Osteoblast (primary cell): ENCODE results near the gene MYH14. TPM values are rescaled to one million over a fixed set of nuclear protein-coding genes. Genes with fewer than 3 reads are reported as not detected.

Experiments used
- DNase-seq: peaks from one replicate; pipeline ENCODE4 v3.0.0; 2011; ENCODE audit warnings: low spot score, mixed read lengths; ENCODE audit not compliant: insufficient read length; ENCODE audit errors: missing footprints
- H2AFZ ChIP-seq: 2 replicates; pipeline ENCODE4 v1.6.0; 2011; ENCODE audit warnings: mild to moderate bottlenecking, low read length
- H3K27ac ChIP-seq: 2 replicates; pipeline ENCODE4 v1.5.1; 2011; ENCODE audit warnings: mild to moderate bottlenecking, low read depth, low read length, moderate library complexity
- H3K27me3 ChIP-seq: 2 replicates; pipeline ENCODE4 v1.6.0; 2012; ENCODE audit warnings: mild to moderate bottlenecking, control low read depth, inconsistent platforms, low read length, moderate library complexity; ENCODE audit not compliant: insufficient read depth
- H3K36me3 ChIP-seq: 2 replicates; pipeline ENCODE4 v1.5.1; 2011; ENCODE audit warnings: mild to moderate bottlenecking, low read length, control low read depth, moderate library complexity; ENCODE audit not compliant: insufficient read depth
- H3K4me1 ChIP-seq: 2 replicates; pipeline ENCODE4 v1.5.1; 2011; ENCODE audit warnings: mild to moderate bottlenecking, low read length, control low read depth, moderate library complexity; ENCODE audit not compliant: insufficient read depth
- H3K4me2 ChIP-seq: 2 replicates; pipeline ENCODE4 v1.6.0; 2011; ENCODE audit warnings: mild to moderate bottlenecking, low read length; ENCODE audit not compliant: insufficient read depth
- H3K4me3 ChIP-seq: fragments of 200-600 bp; sonication (generic); 3 replicates; pipeline ENCODE4 v1.5.1; 2012; ENCODE audit warnings: mild to moderate bottlenecking, low read length, inconsistent platforms; ENCODE audit not compliant: insufficient read depth
- H3K79me2 ChIP-seq: 2 replicates; pipeline ENCODE4 v1.6.0; 2012; ENCODE audit warnings: mild to moderate bottlenecking, low read length, control low read depth, inconsistent platforms; ENCODE audit not compliant: insufficient read depth
- H3K9me3 ChIP-seq: 2 replicates; pipeline ENCODE4 v1.5.1; 2011; ENCODE audit warnings: low read depth, low read length, control low read depth
- H4K20me1 ChIP-seq: 2 replicates; pipeline ENCODE4 v1.6.0; 2012; ENCODE audit warnings: mild to moderate bottlenecking, low read length, control low read depth; ENCODE audit not compliant: insufficient read depth
- CTCF ChIP-seq: IDR thresholded peaks from 2 replicates; pipeline ENCODE4 v1.5.1; 2011; ENCODE audit warnings: mild to moderate bottlenecking, low read depth, low read length, moderate library complexity; ENCODE audit errors: extremely low read depth
- total RNA-seq: library from RNA; depleted of rRNA; stranded (reverse); fragments of >200 nt; gene quantifications from 2 replicates; pipeline ENCODE4 v1.2.3, GENCODE V29; 2012

Gene MYH14
- total RNA-seq, 1 donor, result not detected

- H3K36me3 ChIP-seq, result no peaks in the 10 kb centered on the region
- H3K4me1 ChIP-seq, result no peaks in the 10 kb centered on the region
- H3K4me2 ChIP-seq, result no peak overlapping the region
- peak; percentile 100 for DNase-seq
- no peaks in the 10 kb centered on the region for H3K79me2 ChIP-seq
- H3K4me3 ChIP-seq, result no peak overlapping the region
- H3K27me3 ChIP-seq, result peaks cover 40% of the 10 kb centered on the region
- no peak overlapping the region for H3K27ac ChIP-seq
- no peaks in the 10 kb centered on the region for H4K20me1 ChIP-seq
- H3K9me3 ChIP-seq, result no peaks in the 10 kb centered on the region
- no peak for TF ChIP-seq CTCF
- H2AFZ ChIP-seq, result no peak overlapping the region
These were observed 122.1 kb downstream of the MYH14 start for GRCh38 chr19:50325310-50326100.

GRCh38 chr19:50326101-50326664, 122.8 kb downstream of the MYH14 start:
- peaks cover 44% of the 10 kb centered on the region for H3K27me3 ChIP-seq
- H4K20me1 ChIP-seq, result no peaks in the 10 kb centered on the region
- TF ChIP-seq CTCF, result no peak
- peak; percentile 80 for DNase-seq
- no peaks in the 10 kb centered on the region for H3K4me1 ChIP-seq
- no peaks in the 10 kb centered on the region for H3K79me2 ChIP-seq
- no peaks in the 10 kb centered on the region for H3K9me3 ChIP-seq
- no peak overlapping the region for H2AFZ ChIP-seq
- no peak overlapping the region for H3K4me3 ChIP-seq
- no peak overlapping the region for H3K27ac ChIP-seq
- H3K4me2 ChIP-seq, result no peak overlapping the region
- no peaks in the 10 kb centered on the region for H3K36me3 ChIP-seq

- Histone ChIP-seq H3K4me2 (no peak overlapping the region), H3K36me3 (no peaks in the 10 kb centered on the region), H3K27ac (no peak overlapping the region), H3K4me1 (no peaks in the 10 kb centered on the region), H3K9me3 (no peaks in the 10 kb centered on the region), H3K27me3 (peaks cover 51% of the 10 kb centered on the region), H4K20me1 (no peaks in the 10 kb centered on the region), H3K79me2 (no peaks in the 10 kb centered on the region), H3K4me3 (no peak overlapping the region), H2AFZ (no peak overlapping the region)
- no peak for TF ChIP-seq CTCF
- DNase-seq, result peak; percentile 84
These were observed 123.6 kb downstream of the MYH14 start for GRCh38 chr19:50327013-50327412.

GRCh38 chr19:50327461-50328223, 124.2 kb downstream of the MYH14 start:
- no peak overlapping the region for H3K4me3 ChIP-seq
- H2AFZ ChIP-seq, result no peak overlapping the region
- no peaks in the 10 kb centered on the region for H3K4me1 ChIP-seq
- no peaks in the 10 kb centered on the region for H3K79me2 ChIP-seq
- no peak for TF ChIP-seq CTCF
- peak; percentile 80 for DNase-seq
- H3K36me3 ChIP-seq, result no peaks in the 10 kb centered on the region
- no peak overlapping the region for H3K4me2 ChIP-seq
- peaks cover 57% of the 10 kb centered on the region for H3K27me3 ChIP-seq
- no peaks in the 10 kb centered on the region for H4K20me1 ChIP-seq
- H3K27ac ChIP-seq, result no peak overlapping the region
- H3K9me3 ChIP-seq, result no peaks in the 10 kb centered on the region
